NCI-H1436 treated with DMSO at 0.1 percent for 48 hours (cell line): ENCODE data around the gene HEBP2.

ENCODE experiments used
- DNase-seq: peaks from one replicate; lab custom pipeline; 2025; lab: John Stamatoyannopoulos, UW

The HEBP2 gene

DNA sequence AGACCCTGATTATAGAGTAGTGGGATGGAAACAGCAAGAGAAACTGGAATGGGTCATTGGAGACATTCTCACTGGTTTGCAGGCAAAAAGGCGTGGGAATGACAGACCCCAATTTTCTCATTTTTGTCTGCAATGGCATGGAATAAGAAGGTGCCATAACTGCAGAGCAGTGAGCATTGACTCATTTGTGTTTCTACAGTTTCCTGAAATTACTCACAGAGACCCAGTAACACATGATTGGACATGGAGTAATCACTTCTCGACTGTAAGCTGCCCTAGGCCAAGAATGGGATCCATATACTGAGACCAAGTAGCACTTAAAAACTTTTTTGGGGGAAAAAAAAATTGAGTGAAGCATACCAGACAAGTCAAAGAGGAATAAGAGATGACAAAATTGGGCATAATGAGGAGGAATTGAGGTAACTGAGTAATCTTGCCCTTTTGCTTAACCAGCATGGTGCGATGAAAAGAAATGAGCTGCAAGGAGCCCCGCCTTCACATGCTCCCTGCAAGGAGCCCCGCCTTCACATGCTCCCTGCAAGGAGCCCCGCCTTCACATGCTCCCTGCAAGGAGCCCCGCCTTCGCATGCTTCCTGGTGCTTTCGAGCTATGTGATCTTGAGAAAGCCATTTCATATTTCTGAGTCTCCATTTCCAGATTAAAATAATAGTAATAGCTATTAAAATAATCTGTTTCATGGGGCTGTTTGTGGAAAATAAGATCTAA, 51.1 kb downstream of the HEBP2 start:
- no peak for DNase-seq

DNA sequence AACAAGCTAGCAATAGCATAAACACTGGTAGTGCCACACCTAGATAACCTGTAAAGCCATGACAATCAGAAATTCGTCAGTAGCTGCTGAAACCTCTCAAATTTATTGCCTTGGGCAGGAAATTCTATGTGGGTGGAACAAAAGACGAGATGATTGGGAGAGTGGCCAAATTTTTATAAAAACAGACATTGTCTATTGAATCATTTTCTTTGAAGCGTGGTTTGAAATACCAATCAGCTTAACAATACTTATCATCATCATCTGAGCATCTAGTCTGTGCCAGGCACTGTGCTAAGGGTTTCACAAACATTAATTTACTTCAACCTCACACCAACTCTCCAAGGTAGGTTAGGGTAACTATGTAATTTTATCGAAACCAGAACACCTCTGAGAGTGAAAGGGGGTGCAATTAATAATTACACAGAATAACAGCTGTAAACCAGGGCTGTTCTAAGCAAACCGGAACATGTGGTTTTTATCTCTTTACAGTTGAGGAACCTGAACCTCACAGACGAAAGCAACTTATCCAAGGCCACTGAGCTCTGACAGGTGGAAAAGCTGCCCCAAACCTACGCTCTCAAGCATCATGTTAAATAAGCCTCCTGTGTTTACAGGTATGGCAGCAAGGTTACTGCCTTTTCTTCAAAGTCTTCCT, 51.9 kb downstream of the HEBP2 start:
- DNase-seq: no peak

- no peak for DNase-seq
These were observed 52.4 kb downstream of the HEBP2 start for GRCh38 chr6:138456401-138456790.

DNA sequence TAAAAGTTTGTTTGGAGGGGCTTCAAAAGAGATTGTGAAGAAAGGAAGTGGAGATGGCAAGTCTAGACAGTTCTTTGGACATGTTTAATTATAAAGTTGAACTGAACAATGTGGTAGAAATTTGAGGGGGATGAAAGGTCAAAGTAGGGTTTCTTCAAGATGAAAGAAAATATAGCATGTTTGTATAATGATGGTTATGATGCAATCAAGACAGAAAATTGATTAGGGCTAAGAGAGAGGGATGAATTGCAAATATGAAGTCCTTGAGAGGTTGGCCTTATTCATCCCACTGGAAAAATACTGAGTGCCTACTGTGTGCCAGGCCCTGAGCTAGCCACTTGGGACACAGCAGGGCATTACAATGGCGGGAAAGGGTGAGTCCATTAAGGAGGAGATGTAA, 57.6 kb downstream of the HEBP2 start:
- no peak for DNase-seq

GRCh38 chr6:138464085-138464484, 60.1 kb downstream of the HEBP2 start:
- no peak for DNase-seq

- DNase-seq: no peak
These were observed 61.1 kb downstream of the HEBP2 start for GRCh38 chr6:138465007-138465645.

- no peak for DNase-seq
These were observed 63.9 kb downstream of the HEBP2 start for GRCh38 chr6:138467901-138468300.

- DNase-seq: no peak
These were observed 64.4 kb downstream of the HEBP2 start for GRCh38 chr6:138468320-138469015.
